Neural cell (in vitro differentiated cells): ENCODE measurements around the gene GGA2. TPM values are rescaled to one million over a fixed set of nuclear protein-coding genes. Genes with fewer than 3 reads are reported as not detected.

Experiments used
- H2AFZ ChIP-seq: fragments of 200-600, 300-800 bp; sonication (generic), shearing (Covaris generic); 2 replicates; pipeline ENCODE4 v1.6.0; 2014; ENCODE audit warnings: low read depth, mild to moderate bottlenecking, antibody characterized with exemption, low read length, moderate library complexity
- H3F3A ChIP-seq: fragments of 200-600 bp; shearing (Covaris generic); 2 replicates; pipeline ENCODE4 v1.6.1; 2016; ENCODE audit warnings: mild to moderate bottlenecking, moderate library complexity, mixed read lengths, antibody characterized with exemption, low read length; ENCODE audit not compliant: insufficient read depth, poor library complexity, severe bottlenecking
- H3K27ac ChIP-seq: fragments of 200-600, 300-800 bp; sonication (generic), shearing (Covaris generic); 2 replicates; pipeline ENCODE4 v1.5.1; 2014; ENCODE audit warnings: mild to moderate bottlenecking, low read length, moderate library complexity
- H3K27me3 ChIP-seq: fragments of 300-800, 200-600 bp; sonication (generic), shearing (Covaris generic); 2 replicates; pipeline ENCODE4 v1.6.0; 2014; ENCODE audit warnings: mild to moderate bottlenecking, low read depth, low read length, moderate library complexity; ENCODE audit not compliant: insufficient read depth
- H3K36me3 ChIP-seq: fragments of 300-800, 200-600 bp; sonication (generic), shearing (Covaris generic); 2 replicates; pipeline ENCODE4 v1.5.1; 2014; ENCODE audit warnings: mild to moderate bottlenecking, antibody characterized with exemption, low read length, moderate library complexity; ENCODE audit not compliant: insufficient read depth
- H3K4me2 ChIP-seq: fragments of 300-800, 200-600 bp; sonication (generic), shearing (Covaris generic); 2 replicates; pipeline ENCODE4 v1.6.0; 2014; ENCODE audit warnings: mild to moderate bottlenecking, low read length
- H3K4me3 ChIP-seq: fragments of 300-800, 200-600 bp; sonication (generic), shearing (Covaris generic); 2 replicates; pipeline ENCODE4 v1.5.1; 2014; ENCODE audit warnings: mild to moderate bottlenecking, low read length, moderate library complexity
- H3K79me2 ChIP-seq: fragments of 200-600 bp; shearing (Covaris generic); replicated peaks from 2 replicates; pipeline ENCODE4 v1.6.0; 2014; ENCODE audit warnings: mild to moderate bottlenecking, low read length, moderate library complexity; ENCODE audit not compliant: insufficient read depth
- H3K9ac ChIP-seq: fragments of 300-800, 200-600 bp; sonication (generic), shearing (Covaris generic); 2 replicates; pipeline ENCODE4 v1.6.1; 2016; ENCODE audit warnings: mild to moderate bottlenecking, low read length, mixed read lengths
- H3K9me2 ChIP-seq: fragments of 200-600 bp; shearing (Covaris generic); 2 replicates; pipeline ENCODE4 v1.6.1; 2016; ENCODE audit warnings: mild to moderate bottlenecking, low read length, mixed read lengths; ENCODE audit not compliant: insufficient read depth
- H3K9me3 ChIP-seq: fragments of 200-600, 300-800 bp; sonication (generic), shearing (Covaris generic); 2 replicates; pipeline ENCODE4 v1.6.1; 2016; ENCODE audit warnings: mild to moderate bottlenecking, mixed run types, low read length, moderate library complexity, mixed read lengths
- H4K20me1 ChIP-seq: fragments of 200-600 bp; shearing (Covaris generic); 2 replicates; pipeline ENCODE4 v1.6.1; 2016; ENCODE audit warnings: mild to moderate bottlenecking, mixed run types; ENCODE audit not compliant: insufficient read depth
- EP300 ChIP-seq: fragments of 450-650 bp; conservative IDR thresholded peaks from 2 replicates; pipeline ENCODE4 v1.6.1; 2014; ENCODE audit warnings: antibody characterized with exemption, mild to moderate bottlenecking, moderate library complexity; ENCODE audit not compliant: poor library complexity, severe bottlenecking
- EZH2 ChIP-seq: fragments of 200-600, 300-800 bp; shearing (Covaris generic), sonication (generic); IDR thresholded peaks from 2 replicates; pipeline ENCODE4 v1.6.1; 2014; ENCODE audit warnings: antibody characterized with exemption, low read length, borderline replicate concordance, mild to moderate bottlenecking; ENCODE audit not compliant: insufficient read depth, poor library complexity, severe bottlenecking
- MXI1 ChIP-seq: fragments of 450-650 bp; conservative IDR thresholded peaks from 2 replicates; pipeline ENCODE4 v1.6.1; 2014; ENCODE audit warnings: antibody characterized with exemption, mild to moderate bottlenecking; ENCODE audit not compliant: poor library complexity, severe bottlenecking
- POLR2AphosphoS5 ChIP-seq: IDR thresholded peaks from 2 replicates; pipeline ENCODE4 v1.6.1; 2012
- RAD21 ChIP-seq: fragments of 450-650 bp; conservative IDR thresholded peaks from 2 replicates; pipeline ENCODE4 v1.6.1; 2014; ENCODE audit warnings: antibody characterized with exemption, mild to moderate bottlenecking, moderate library complexity
- REST ChIP-seq: IDR thresholded peaks from 2 replicates; pipeline ENCODE4 v1.6.1; 2012; ENCODE audit warnings: borderline replicate concordance
- SMC3 ChIP-seq: fragments of 450-650 bp; conservative IDR thresholded peaks from 2 replicates; pipeline ENCODE4 v1.6.1; 2014; ENCODE audit warnings: antibody characterized with exemption, mild to moderate bottlenecking, moderate library complexity; ENCODE audit not compliant: poor library complexity
- TAF1 ChIP-seq: IDR thresholded peaks from 2 replicates; pipeline ENCODE4 v1.6.1; 2012; ENCODE audit warnings: low read depth
- polyA plus RNA-seq: library from polyadenylated mRNA; depleted of rRNA; stranded (reverse); fragments of >200 nt; gene quantifications from 2 replicates; pipeline ENCODE4 v1.2.3, GENCODE V29; 2014
- TF ChIP-seq, protein P1 (sequence below): fragments of 450-650 bp; IDR thresholded peaks from 2 replicates; pipeline ENCODE4 v1.5.1; 2014; ENCODE audit warnings: antibody characterized with exemption, mild to moderate bottlenecking, moderate library complexity; ENCODE audit not compliant: poor library complexity, severe bottlenecking

Gene GGA2
- polyA plus RNA-seq, 1 donor from 2014 or later = 36.8 TPM

DNA sequence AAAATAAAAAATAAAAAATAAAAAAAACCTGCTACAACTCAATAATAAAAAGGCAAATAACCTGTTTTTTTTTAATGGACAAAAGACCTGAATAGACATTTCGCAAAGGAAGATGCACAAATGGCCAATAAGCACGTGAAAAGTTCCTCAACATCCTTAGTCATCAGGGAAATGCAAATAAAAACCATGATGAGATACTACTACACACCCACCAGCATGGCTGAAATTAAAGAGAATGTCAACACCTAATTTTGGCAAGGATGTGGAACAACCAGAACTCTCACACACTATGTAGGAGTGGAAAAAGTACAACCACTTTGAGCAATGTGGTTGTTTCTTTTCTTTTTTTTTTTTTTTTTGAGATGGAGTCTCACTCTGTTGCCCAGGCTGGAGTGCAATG lies 81.9 kb downstream of the GGA2 start:
- no peaks in the 10 kb centered on the region for H3K79me2 ChIP-seq

DNA sequence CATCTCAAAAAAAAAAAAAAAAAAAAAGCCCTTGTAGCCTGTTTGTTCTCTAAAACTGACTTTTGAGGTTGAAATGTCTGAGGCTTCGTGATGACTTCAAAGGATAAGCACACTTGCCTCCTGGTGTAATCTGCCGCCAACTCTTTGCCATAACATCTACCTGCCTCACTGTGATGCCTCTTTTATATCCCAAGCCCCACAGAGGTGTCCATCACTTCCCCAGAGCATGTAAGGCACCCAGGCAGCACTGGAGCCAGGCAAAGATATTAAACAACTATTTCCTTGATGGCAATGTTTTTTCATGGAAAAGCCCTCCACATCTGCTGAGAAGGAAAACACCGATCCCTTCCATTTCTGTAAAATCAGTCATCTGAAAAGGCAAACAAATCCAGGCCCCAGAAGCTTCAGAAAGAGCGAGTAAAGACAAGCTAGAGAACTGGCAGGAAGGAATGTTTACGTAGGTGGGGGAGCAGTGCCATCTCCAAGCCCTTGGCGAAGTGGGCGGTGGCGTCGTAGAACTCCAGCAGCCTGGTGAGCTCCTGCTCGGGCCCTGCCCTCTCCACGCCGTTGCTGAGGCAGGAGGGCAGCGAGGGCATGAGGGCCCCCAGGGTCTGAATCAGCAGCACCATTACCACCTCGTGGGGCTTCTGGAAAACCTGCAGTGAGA lies 85.9 kb downstream of the GGA2 start:
- H3K9me3 ChIP-seq = no peaks in the 10 kb centered on the region
- no peaks in the 10 kb centered on the region for H3K79me2 ChIP-seq
- H3K9me2 ChIP-seq = no peaks in the 10 kb centered on the region
- no peaks in the 10 kb centered on the region for H4K20me1 ChIP-seq
- H3K27me3 ChIP-seq = no peaks in the 10 kb centered on the region
- no peak overlapping the region for H3K9ac ChIP-seq
- H3F3A ChIP-seq = no peaks in the 10 kb centered on the region
- no peaks in the 10 kb centered on the region for H3K36me3 ChIP-seq
- no peak overlapping the region for H2AFZ ChIP-seq
- no peak overlapping the region for H3K4me3 ChIP-seq
- no peak overlapping the region for H3K27ac ChIP-seq
- H3K4me2 ChIP-seq = no peak overlapping the region
- TF ChIP-seq MXI1 (no peak), REST (no peak), TAF1 (no peak), SMC3 (no peak), RAD21 (no peak), EZH2 (no peak)
- TF ChIP-seq, protein P1, sequence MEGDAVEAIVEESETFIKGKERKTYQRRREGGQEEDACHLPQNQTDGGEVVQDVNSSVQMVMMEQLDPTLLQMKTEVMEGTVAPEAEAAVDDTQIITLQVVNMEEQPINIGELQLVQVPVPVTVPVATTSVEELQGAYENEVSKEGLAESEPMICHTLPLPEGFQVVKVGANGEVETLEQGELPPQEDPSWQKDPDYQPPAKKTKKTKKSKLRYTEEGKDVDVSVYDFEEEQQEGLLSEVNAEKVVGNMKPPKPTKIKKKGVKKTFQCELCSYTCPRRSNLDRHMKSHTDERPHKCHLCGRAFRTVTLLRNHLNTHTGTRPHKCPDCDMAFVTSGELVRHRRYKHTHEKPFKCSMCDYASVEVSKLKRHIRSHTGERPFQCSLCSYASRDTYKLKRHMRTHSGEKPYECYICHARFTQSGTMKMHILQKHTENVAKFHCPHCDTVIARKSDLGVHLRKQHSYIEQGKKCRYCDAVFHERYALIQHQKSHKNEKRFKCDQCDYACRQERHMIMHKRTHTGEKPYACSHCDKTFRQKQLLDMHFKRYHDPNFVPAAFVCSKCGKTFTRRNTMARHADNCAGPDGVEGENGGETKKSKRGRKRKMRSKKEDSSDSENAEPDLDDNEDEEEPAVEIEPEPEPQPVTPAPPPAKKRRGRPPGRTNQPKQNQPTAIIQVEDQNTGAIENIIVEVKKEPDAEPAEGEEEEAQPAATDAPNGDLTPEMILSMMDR = no peak

More for the DNA sequence above, 81.9 kb downstream of the GGA2 start:
- H3K36me3 ChIP-seq = no peaks in the 10 kb centered on the region
- H3K4me3 ChIP-seq = no peak overlapping the region
- H3K9me2 ChIP-seq = no peaks in the 10 kb centered on the region
- no peak overlapping the region for H2AFZ ChIP-seq
- no peaks in the 10 kb centered on the region for H3K27me3 ChIP-seq
- no peaks in the 10 kb centered on the region for H3K9me3 ChIP-seq
- H3K4me2 ChIP-seq = no peak overlapping the region
- TF ChIP-seq POLR2AphosphoS5 = no peak
- TF ChIP-seq SMC3 = no peak
- TF ChIP-seq, protein P1 = no peak
- no peak for TF ChIP-seq EP300
- no peak for TF ChIP-seq REST
- no peak for TF ChIP-seq EZH2
- no peak for TF ChIP-seq MXI1
- TF ChIP-seq RAD21 = no peak
- no peak for TF ChIP-seq TAF1
- no peaks in the 10 kb centered on the region for H3F3A ChIP-seq
- no peaks in the 10 kb centered on the region for H4K20me1 ChIP-seq
- H3K9ac ChIP-seq = no peak overlapping the region
- no peak overlapping the region for H3K27ac ChIP-seq
